Effector memory CD4-positive, alpha-beta T cell (primary cell): Measurements from ENCODE around the gene HLA-E.

Experiments used
- DNase-seq, 3 donors: peaks; one replicate each; pipeline ENCODE4 v3.0.0-alpha.2; 2020
- H3K27ac ChIP-seq: 2 replicates; pipeline ENCODE4 v1.7.0; 2013; ENCODE audit warnings: mild to moderate bottlenecking, low read length, moderate library complexity; ENCODE audit not compliant: insufficient read depth, poor library complexity, severe bottlenecking
- H3K27me3 ChIP-seq: replicated peaks from 2 replicates; pipeline ENCODE4 v1.7.0; 2013; ENCODE audit warnings: mild to moderate bottlenecking, low read length; ENCODE audit not compliant: insufficient read depth, control insufficient read depth, poor library complexity, severe bottlenecking
- H3K36me3 ChIP-seq: 2 replicates; pipeline ENCODE4 v1.7.0; 2013; ENCODE audit warnings: mild to moderate bottlenecking, low read length, moderate library complexity; ENCODE audit not compliant: control insufficient read depth, insufficient read depth
- H3K4me1 ChIP-seq: 2 replicates; pipeline ENCODE4 v1.7.0; 2013; ENCODE audit warnings: low read length, mild to moderate bottlenecking; ENCODE audit not compliant: control insufficient read depth, insufficient read depth, poor library complexity, severe bottlenecking
- H3K4me3 ChIP-seq: 2 replicates; pipeline ENCODE4 v1.7.0; 2013; ENCODE audit warnings: low read length, low read depth, mild to moderate bottlenecking; ENCODE audit not compliant: insufficient read depth, poor library complexity, severe bottlenecking
- H3K9me3 ChIP-seq: 2 replicates; pipeline ENCODE4 v1.7.0; 2013; ENCODE audit warnings: mild to moderate bottlenecking, low read length, moderate library complexity; ENCODE audit not compliant: control insufficient read depth

Gene HLA-E

DNA sequence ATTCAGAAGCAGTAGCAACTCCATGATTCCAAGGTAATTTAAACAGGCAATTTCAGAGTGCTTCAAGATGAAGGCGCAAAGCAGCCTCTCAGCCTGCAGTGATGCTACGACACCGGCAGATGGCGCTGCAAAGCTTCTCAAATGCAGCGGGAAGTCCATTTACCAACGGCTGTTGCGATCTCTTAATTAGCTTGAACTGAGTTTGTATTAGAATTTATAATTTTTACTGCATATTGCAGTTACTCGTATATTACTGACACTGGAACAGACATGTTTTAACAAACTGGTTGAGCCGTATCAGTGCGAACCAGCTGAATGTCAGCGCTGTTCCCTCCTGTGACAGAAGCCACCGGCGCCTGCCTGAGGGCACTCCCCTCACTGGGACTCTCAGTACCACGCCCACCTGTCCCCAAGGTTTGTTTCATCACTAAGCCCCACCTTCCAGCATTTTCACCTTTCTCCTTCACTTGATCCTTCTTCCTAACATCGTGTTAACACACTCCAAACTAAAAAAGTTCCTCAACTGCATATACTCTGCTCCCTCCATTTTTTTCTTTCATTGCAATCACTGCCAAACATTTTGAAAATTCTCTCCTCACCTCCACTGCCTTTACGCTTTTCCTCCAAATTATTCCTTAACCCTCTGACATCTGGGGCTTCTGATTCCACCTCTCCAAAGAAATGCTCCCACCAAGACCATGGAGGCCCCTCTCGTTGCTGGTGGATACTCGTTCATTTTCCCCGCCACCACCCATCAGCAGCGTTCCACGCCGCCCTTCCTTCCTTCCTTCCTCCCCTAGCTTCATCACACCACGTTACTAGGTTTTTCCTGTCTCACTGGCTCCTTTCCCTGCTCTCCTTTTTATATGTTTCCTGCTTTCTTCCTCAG lies 52.5 kb downstream of the HLA-E start:
- peak overlapping the region; percentile 65 for H3K27ac ChIP-seq

DNA sequence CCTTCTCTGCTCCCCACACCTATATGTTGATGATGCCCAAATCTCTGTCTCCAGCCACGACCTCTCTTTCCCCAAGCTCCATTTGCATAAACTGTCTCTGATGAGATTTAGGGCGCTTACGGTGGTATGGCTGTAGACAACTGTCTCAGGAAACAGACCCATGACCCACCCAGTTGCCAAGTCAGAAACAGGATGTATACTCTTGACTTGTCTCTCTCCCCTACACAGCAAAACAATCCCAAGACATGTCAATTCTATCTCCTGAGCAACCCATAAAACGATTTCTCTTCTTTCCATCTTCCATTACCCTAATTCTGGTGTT lies 53.1 kb downstream of the HLA-E start:
- Histone ChIP-seq H3K36me3 (peaks cover 12% of the 10 kb centered on the region), H3K27me3 (no peaks in the 10 kb centered on the region), H3K4me3 (peak overlapping the region; percentile 53), H3K27ac (peak overlapping the region; percentile 65), H3K9me3 (no peaks in the 10 kb centered on the region), H3K4me1 (peaks cover 29% of the 10 kb centered on the region)
- peak in 1 of 3 donors; percentile 37 for DNase-seq

More for the DNA sequence above, 52.5 kb downstream of the HLA-E start:
- H3K9me3 ChIP-seq: no peaks in the 10 kb centered on the region
- H3K4me1 ChIP-seq: peaks cover 29% of the 10 kb centered on the region
- peak; percentile 61 to 70 (median 65) for DNase-seq
- peak overlapping the region; percentile 53 for H3K4me3 ChIP-seq
- peaks cover 7% of the 10 kb centered on the region for H3K36me3 ChIP-seq
- H3K27me3 ChIP-seq: no peaks in the 10 kb centered on the region

DNA sequence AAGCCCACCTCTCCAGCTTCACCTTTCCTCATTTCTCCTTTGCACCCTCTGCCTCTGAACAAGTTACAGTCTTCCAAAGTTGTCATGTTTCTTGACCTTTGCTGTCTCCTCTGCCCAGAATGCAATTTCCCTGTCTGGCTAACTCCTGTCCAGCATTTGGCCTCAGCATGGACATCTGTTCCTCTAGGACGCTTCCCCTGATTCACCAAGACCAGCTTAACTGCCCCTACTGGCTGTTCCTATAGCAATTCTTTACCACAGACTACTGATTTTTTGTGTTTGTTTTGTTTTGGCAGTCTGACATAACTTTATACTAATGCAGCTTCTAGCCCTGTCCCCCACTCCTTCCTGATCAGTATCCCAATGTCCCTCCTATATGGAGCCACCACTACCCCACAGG lies 53.6 kb downstream of the HLA-E start:
- Histone ChIP-seq H3K27ac (peak overlapping the region; percentile 65), H3K9me3 (no peaks in the 10 kb centered on the region)

More for the DNA sequence above, 53.6 kb downstream of the HLA-E start:
- Histone ChIP-seq H3K4me1 (peaks cover 29% of the 10 kb centered on the region), H3K36me3 (peaks cover 13% of the 10 kb centered on the region), H3K27me3 (no peaks in the 10 kb centered on the region), H3K4me3 (peak overlapping the region; percentile 53)
- DNase-seq: no peak
